ENCODE measurements around the gene AMELX.

GRCh38 chrX:11259437-11259836, 33.8 kb upstream of the AMELX start:
- TF ChIP-seq, protein P1, sequence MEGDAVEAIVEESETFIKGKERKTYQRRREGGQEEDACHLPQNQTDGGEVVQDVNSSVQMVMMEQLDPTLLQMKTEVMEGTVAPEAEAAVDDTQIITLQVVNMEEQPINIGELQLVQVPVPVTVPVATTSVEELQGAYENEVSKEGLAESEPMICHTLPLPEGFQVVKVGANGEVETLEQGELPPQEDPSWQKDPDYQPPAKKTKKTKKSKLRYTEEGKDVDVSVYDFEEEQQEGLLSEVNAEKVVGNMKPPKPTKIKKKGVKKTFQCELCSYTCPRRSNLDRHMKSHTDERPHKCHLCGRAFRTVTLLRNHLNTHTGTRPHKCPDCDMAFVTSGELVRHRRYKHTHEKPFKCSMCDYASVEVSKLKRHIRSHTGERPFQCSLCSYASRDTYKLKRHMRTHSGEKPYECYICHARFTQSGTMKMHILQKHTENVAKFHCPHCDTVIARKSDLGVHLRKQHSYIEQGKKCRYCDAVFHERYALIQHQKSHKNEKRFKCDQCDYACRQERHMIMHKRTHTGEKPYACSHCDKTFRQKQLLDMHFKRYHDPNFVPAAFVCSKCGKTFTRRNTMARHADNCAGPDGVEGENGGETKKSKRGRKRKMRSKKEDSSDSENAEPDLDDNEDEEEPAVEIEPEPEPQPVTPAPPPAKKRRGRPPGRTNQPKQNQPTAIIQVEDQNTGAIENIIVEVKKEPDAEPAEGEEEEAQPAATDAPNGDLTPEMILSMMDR (IDR thresholded peaks at IDR 0.05), result no peak
- TF ChIP-seq POLR2A (IDR thresholded peaks at IDR 0.05) (no peak), EP300 (IDR thresholded peaks at IDR 0.05) (no peak), POLR2AphosphoS5 (IDR thresholded peaks at IDR 0.05) (no peak)

Data from suprapubic skin (tissue), 4 donors.